ENCODE results near the gene OGFR.

OGFR gene

GRCh38 chr20:62760856-62761758 is 43.5 kb upstream of the OGFR start:
- TF ChIP-seq CTCF (IDR thresholded peaks at IDR 0.05; ENCODE audit: insufficient read depth, low read depth, low read length, missing control alignments), result no peak
- DNase-seq (ENCODE audit: low read depth), result no peak
- H3K4me3 ChIP-seq (ENCODE audit: low read length), result no peak overlapping the region

GRCh38 chr20:62761759-62762131 is 42.9 kb upstream of the OGFR start:
- no peak for TF ChIP-seq CTCF (IDR thresholded peaks at IDR 0.05; ENCODE audit: insufficient read depth, low read depth, low read length, missing control alignments)

GRCh38 chr20:62762376-62762775 is 42.3 kb upstream of the OGFR start:
- H3K4me3 ChIP-seq (ENCODE audit: low read length), result no peak overlapping the region
- no peak for TF ChIP-seq CTCF (IDR thresholded peaks at IDR 0.05; ENCODE audit: insufficient read depth, low read depth, low read length, missing control alignments)
- DNase-seq (ENCODE audit: low read depth), result no peak

More at GRCh38 chr20:62761759-62762131, 42.9 kb upstream of the OGFR start:
- no peak for DNase-seq (ENCODE audit: low read depth)
- H3K4me3 ChIP-seq (ENCODE audit: low read length), result no peak overlapping the region

- H3K4me3 ChIP-seq (ENCODE audit: low read length), result no peak overlapping the region
- no peak for TF ChIP-seq CTCF (IDR thresholded peaks at IDR 0.05; ENCODE audit: insufficient read depth, low read depth, low read length, missing control alignments)
Observed at GRCh38 chr20:62762801-62763368, 41.8 kb upstream of the OGFR start.

GRCh38 chr20:62763404-62763803 is 41.2 kb upstream of the OGFR start:
- H3K4me3 ChIP-seq (ENCODE audit: low read length), result no peak overlapping the region
- DNase-seq (ENCODE audit: low read depth), result no peak
- no peak for TF ChIP-seq CTCF (IDR thresholded peaks at IDR 0.05; ENCODE audit: insufficient read depth, low read depth, low read length, missing control alignments)

More at GRCh38 chr20:62762801-62763368, 41.8 kb upstream of the OGFR start:
- DNase-seq (ENCODE audit: low read depth), result no peak

- TF ChIP-seq CTCF (IDR thresholded peaks at IDR 0.05; ENCODE audit: insufficient read depth, low read depth, low read length, missing control alignments), result no peak
- DNase-seq (ENCODE audit: low read depth), result no peak
- no peak overlapping the region for H3K4me3 ChIP-seq (ENCODE audit: low read length)
Observed at GRCh38 chr20:62764156-62764935, 40.3 kb upstream of the OGFR start.

Data from epithelial cell of esophagus (primary cell).